ENCODE results near the gene ELAPOR1.

ELAPOR1 gene, protein sequence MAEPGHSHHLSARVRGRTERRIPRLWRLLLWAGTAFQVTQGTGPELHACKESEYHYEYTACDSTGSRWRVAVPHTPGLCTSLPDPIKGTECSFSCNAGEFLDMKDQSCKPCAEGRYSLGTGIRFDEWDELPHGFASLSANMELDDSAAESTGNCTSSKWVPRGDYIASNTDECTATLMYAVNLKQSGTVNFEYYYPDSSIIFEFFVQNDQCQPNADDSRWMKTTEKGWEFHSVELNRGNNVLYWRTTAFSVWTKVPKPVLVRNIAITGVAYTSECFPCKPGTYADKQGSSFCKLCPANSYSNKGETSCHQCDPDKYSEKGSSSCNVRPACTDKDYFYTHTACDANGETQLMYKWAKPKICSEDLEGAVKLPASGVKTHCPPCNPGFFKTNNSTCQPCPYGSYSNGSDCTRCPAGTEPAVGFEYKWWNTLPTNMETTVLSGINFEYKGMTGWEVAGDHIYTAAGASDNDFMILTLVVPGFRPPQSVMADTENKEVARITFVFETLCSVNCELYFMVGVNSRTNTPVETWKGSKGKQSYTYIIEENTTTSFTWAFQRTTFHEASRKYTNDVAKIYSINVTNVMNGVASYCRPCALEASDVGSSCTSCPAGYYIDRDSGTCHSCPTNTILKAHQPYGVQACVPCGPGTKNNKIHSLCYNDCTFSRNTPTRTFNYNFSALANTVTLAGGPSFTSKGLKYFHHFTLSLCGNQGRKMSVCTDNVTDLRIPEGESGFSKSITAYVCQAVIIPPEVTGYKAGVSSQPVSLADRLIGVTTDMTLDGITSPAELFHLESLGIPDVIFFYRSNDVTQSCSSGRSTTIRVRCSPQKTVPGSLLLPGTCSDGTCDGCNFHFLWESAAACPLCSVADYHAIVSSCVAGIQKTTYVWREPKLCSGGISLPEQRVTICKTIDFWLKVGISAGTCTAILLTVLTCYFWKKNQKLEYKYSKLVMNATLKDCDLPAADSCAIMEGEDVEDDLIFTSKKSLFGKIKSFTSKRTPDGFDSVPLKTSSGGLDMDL

GRCh38 chr1:109113590-109114341 is at the start of gene ELAPOR1:
TSS of gene ELAPOR1 (plus strand) at chr1:109114115. CDS start at chr1:109114184, 69 bp downstream.
- DNase-seq = no peak

DNA sequence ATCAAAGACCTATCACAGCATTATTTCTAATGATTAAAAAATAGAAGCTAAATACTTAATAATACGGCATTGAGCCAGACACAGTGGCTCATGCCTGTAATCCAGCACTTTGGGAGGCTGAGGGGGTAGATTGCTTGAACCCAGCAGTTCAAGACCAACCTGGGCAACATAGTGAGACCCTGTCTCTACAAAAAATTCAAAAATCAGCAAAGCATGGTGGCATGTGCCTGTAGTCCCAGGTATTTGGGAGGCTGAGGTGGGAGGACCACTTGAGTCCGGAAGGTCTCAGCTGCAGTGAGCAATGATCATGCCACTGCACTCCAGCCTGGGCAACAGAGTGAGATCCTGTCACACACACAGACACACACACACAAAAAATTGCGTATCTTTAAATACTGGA is 48.8 kb upstream of the ELAPOR1 start:
- no peak for DNase-seq

DNA sequence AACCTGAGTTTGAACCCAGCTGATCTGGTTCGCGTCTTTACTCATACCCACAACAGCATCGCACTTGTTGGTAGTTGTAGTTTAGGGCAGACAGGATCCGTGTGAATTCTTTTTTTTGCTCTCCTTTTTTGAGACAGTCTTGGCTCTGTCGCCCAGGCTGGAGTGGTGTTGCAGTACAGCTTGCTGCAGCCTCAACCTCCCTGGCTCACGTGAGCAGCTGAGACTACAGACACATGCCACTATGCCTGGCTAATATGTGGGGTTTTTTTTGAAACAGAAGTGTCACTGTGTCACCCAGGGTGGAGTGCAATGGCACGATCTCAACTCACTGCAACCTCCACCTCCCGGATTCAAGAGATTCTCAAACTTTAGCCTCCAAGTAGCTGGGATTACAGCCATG is 46.0 kb upstream of the ELAPOR1 start:
- DNase-seq = no peak

- DNase-seq = no peak
Measured at GRCh38 chr1:109069294-109069693, 44.6 kb upstream of the ELAPOR1 start.

- peak; percentile 84 for DNase-seq
Measured at GRCh38 chr1:109075531-109076490, 38.1 kb upstream of the ELAPOR1 start, which contains the start of gene TAF13. TSS of gene TAF13 (minus strand) at chr1:109076003. CDS start at chr1:109075947, 56 bp downstream.

- DNase-seq = no peak
Measured at GRCh38 chr1:109078317-109078716, 35.6 kb upstream of the ELAPOR1 start.

- no peak for DNase-seq
Measured at GRCh38 chr1:109079240-109079622, 34.7 kb upstream of the ELAPOR1 start.

DNA sequence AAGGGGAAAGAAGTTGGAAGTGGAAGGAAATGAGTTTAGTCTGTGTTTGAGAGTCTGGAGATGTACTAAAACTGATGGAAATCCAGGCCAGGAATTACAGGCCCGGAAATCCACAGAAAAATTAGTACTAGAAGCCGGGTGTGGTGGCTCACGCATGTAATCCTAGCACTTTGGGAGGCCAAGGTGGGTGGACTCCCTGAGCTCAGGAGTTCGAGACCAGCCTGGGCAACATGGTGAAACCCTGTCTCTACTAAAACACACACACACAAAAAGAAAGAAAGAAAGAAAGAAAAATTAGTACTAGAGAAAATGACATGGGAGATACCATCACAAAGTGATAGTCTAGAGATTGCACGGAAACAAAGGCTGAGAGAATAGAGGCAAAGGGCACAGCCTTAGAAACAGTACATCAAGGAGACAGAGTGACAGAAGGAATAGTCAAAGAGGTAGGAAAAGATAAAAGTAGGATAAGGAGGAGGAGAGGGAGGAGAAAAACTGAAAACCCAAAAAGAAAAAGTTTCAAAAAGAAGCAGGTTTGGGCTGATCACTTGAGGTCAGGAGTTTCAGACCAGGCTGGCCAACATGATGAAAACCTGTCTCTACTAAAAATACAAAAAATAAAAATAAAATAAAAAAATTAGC is 33.4 kb upstream of the ELAPOR1 start:
- DNase-seq = no peak

- no peak for DNase-seq
Measured at GRCh38 chr1:109083501-109083900, 30.4 kb upstream of the ELAPOR1 start.

DNA sequence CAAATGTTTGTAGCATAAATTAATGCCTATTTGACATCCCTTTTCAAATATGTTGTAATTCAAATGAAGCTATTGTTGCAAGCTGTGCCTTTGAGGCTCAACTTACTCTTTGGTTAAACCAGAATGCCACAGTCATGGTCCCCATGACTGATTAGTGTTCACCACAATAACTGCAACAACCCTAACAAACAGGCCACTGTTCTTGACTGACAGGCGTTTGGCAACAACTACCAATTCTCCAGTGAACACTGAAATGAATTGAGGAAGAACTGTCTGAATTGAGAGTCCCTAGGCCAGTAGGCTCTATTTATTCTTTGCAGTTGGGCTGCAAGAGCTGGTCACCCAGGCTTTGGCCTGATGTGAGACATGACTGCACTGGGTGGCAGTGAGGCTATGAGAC is 30.0 kb upstream of the ELAPOR1 start:
- DNase-seq = no peak

DNA sequence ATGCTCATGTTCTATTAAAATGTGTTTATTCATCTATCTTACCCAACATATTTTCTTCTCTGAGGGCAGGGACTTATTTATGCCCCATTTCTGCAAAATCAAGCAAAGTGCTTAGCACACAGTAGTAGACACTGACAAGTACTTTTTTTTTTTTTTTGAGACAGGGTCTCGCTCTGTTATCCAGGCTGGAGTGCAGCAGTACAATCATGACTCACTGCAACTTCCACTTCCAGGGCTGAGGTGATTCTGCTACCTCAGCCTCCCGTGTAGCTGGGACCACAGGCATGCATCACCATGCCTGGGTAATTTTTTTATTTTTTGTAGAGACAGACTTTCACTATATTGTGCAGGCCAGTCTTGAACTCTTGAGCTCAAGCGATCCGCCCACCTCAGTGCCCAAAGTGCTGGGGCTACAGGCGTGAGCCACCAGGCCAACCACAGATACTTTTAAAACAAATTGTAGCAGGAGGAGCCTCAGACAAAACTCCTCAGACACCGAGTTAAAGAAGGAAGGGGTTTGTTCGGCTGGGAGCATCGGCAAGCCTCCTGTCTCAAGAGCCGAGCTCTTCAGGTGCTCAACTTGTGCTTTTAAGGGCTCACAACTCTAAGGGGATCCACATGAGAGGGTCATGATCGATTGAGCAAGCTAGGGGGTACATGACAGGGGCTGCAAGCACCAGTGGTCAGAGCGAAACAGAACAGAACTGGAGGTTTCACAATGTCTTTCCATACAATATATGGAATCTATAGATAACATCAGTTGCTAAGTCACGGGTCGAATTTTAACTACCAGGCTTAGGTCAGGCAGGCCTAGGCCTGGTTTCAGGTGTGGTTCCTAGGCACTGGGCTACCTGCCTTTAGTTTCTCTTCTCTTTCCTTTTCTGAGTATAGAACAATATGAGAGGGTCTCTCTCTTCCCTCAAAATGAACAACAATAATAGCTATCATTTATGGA is 29.1 kb upstream of the ELAPOR1 start:
- DNase-seq = no peak

- DNase-seq = no peak
Measured at GRCh38 chr1:109089242-109090015, 24.5 kb upstream of the ELAPOR1 start.

- peak; percentile 82 for DNase-seq
Measured at GRCh38 chr1:109090196-109091077, 23.5 kb upstream of the ELAPOR1 start, which contains the start of gene TMEM167B. TSS of gene TMEM167B (plus strand) at chr1:109090764. CDS start at chr1:109090873, 109 bp downstream.

DNA sequence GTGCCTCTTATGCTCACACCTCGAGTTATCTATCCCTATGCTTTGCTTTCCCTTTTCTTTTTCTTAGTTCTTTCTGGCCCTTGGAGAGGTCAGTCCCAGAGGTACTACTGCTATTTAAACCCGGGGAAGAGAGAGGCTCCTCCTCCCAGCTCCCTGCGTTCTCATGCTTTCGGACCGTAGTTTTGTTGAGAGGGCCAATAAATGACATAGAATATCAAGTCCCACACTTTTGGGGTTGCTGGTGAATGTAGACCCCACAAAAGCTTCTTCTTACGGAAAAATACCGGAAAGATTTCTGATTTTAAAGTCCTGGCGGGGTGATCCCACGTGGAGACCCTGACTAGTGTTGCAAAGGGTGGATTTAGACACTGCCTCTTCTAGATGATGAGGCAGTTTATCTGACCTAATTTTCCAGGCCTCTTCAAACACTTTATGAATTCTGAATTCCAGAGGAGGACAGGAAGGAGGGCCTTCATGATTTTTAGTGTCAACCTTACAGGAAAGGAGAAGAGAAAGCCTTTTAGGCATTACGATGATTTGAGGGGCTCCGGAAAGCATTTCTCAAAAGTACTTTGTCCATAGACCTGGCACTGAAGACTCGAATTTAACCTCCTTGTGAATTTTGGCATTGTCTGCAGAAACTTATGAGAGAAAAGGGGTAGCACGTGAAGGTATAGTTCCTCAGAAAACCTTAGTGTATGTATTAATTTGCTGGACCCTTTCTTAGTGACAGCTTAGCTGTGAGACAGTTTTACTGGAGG is 22.7 kb upstream of the ELAPOR1 start:
- DNase-seq = no peak

DNA sequence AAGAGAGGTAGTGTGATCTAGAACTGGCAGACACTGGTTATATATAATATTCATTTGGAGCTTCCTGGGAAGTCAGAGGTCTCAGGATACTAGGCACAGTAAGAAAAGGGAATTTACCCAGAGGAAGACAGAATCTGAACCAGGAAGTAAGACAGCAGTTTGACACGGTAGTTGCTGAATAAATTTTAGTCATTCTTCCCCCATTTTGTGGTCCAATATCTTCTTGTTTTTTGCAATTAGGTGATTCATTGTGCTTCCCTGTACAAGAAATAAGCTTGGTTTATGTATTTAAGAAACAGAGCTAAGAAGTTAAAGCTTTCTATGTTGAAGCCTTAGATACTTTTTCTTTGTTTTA is 22.1 kb upstream of the ELAPOR1 start:
- DNase-seq = no peak

- no peak for DNase-seq
Measured at GRCh38 chr1:109094377-109094803, 19.5 kb upstream of the ELAPOR1 start.

DNA sequence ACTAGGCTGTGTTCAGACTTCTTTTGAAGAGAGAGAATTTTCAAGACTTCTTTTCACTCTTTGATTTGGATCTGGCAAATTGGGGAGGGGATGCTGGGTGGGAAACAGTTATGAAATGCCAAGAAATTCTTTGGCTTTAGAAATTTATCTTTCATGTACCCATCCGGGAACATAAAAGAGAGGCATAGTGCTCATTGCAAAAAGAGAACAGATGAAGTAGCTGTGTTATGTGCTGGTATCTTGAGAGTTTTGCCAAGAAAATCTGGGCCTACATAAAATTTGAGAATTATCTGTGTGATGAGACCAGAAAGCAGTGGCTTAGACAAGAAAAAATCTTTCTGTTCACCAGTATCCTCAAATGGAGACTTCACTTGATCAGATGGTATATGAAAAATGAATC is 19.0 kb upstream of the ELAPOR1 start:
- DNase-seq = no peak
